HEK293T (cell line): Measurements from ENCODE around the gene CLIP1.
A peak's percentile ranks its signal among the peaks of the same experiment; 100 is the strongest.
"Not testable (repeated sequence)": the region's sequence is repeated elsewhere in the genome, so short reads cannot be mapped to it uniquely, and the experiment has no call there.

Source experiments
- CTCF ChIA-PET: fragments of 350-600 bp; formaldehyde crosslinking; extraction: SDS; loops from one replicate; lab custom pipeline; 2021; ENCODE audit warnings: antibody characterized with exemption, inconsistent platforms; lab: Yijun Ruan, JAX
- POLR2A ChIA-PET: fragments of 350-600 bp; formaldehyde crosslinking; extraction: SDS; loops from one replicate; lab custom pipeline; 2020; ENCODE audit warnings: antibody characterized with exemption, inconsistent platforms; lab: Yijun Ruan, JAX
- DNase-seq: peaks from one replicate; pipeline ENCODE4 v3.0.0; 2012; ENCODE audit warnings: mixed read lengths; ENCODE audit errors: extremely low spot score
- ARNT ChIP-seq: fragments of 450-650 bp; IDR thresholded peaks from 2 replicates; pipeline ENCODE4 v1.6.1; 2017; ENCODE audit warnings: mild to moderate bottlenecking
- BHLHE40 ChIP-seq: fragments of 450-650 bp; IDR thresholded peaks from 2 replicates; pipeline ENCODE4 v1.6.1; 2016; ENCODE audit warnings: mild to moderate bottlenecking, moderate library complexity, borderline replicate concordance
- CTBP1 ChIP-seq: fragments of 450-650 bp; IDR thresholded peaks from 2 replicates; pipeline ENCODE4 v1.6.1; 2016; ENCODE audit warnings: borderline replicate concordance
- ELF4 ChIP-seq: fragments of 450-650 bp; IDR thresholded peaks from 2 replicates; pipeline ENCODE4 v1.6.1; 2017; ENCODE audit warnings: antibody characterized with exemption
- FOXA1 ChIP-seq: fragments of 450-650 bp; IDR thresholded peaks from 2 replicates; pipeline ENCODE4 v1.6.1; 2016; ENCODE audit warnings: mild to moderate bottlenecking
- FOXK2 ChIP-seq: fragments of 450-650 bp; IDR thresholded peaks from 2 replicates; pipeline ENCODE4 v1.6.1; 2016; ENCODE audit warnings: mild to moderate bottlenecking
- FOXM1 ChIP-seq: fragments of 450-650 bp; IDR thresholded peaks from 2 replicates; pipeline ENCODE4 v1.6.1; 2017; ENCODE audit warnings: mild to moderate bottlenecking, borderline replicate concordance
- HDGF ChIP-seq: fragments of 450-650 bp; IDR thresholded peaks from 2 replicates; pipeline ENCODE4 v1.6.1; 2017; ENCODE audit warnings: antibody characterized with exemption, borderline replicate concordance
- L3MBTL2 ChIP-seq: fragments of 450-650 bp; conservative IDR thresholded peaks from 2 replicates; pipeline ENCODE4 v1.6.1; 2016; ENCODE audit warnings: mild to moderate bottlenecking
- LEF1 ChIP-seq: fragments of 450-650 bp; IDR thresholded peaks from 2 replicates; pipeline ENCODE4 v1.6.1; 2017; ENCODE audit warnings: mild to moderate bottlenecking, borderline replicate concordance
- NFRKB ChIP-seq: fragments of 450-650 bp; IDR thresholded peaks from 2 replicates; pipeline ENCODE4 v1.6.1; 2016; ENCODE audit warnings: mild to moderate bottlenecking, moderate library complexity
- PKNOX1 ChIP-seq: fragments of 450-650 bp; IDR thresholded peaks from 2 replicates; pipeline ENCODE4 v1.6.1; 2016
- SP1 ChIP-seq: fragments of 450-650 bp; IDR thresholded peaks from 2 replicates; pipeline ENCODE4 v1.6.1; 2017
- SUZ12 ChIP-seq: fragments of 450-650 bp; IDR thresholded peaks from 2 replicates; pipeline ENCODE4 v1.6.1; 2016; ENCODE audit warnings: mild to moderate bottlenecking
- TARDBP ChIP-seq: fragments of 450-650 bp; IDR thresholded peaks from 2 replicates; pipeline ENCODE4 v1.6.1; 2016
- ZNF384 ChIP-seq: fragments of 450-650 bp; IDR thresholded peaks from 2 replicates; pipeline ENCODE4 v1.6.1; 2016

Gene CLIP1

GRCh38 chr12:122276242-122276641, 146.2 kb downstream of the CLIP1 start:
- CTCF ChIA-PET = interaction anchor here (0.5 to 0.6 kb wide), 2 partner anchors 80 to 222 kb away, joined by 3 read pairs; no protein-coding TSS in a partner anchor
- POLR2A ChIA-PET = no interaction called here
- no peak for DNase-seq
- no peak for TF ChIP-seq NFRKB
- no peak for TF ChIP-seq BHLHE40
- TF ChIP-seq TARDBP = no peak
- no peak for TF ChIP-seq LEF1
- TF ChIP-seq FOXA1 = no peak
- no peak for TF ChIP-seq L3MBTL2
- TF ChIP-seq ARNT = no peak
- TF ChIP-seq PKNOX1 = no peak
- no peak for TF ChIP-seq ZNF384
- no peak for TF ChIP-seq ELF4
- TF ChIP-seq SUZ12 = no peak
- TF ChIP-seq FOXK2 = no peak

GRCh38 chr12:122275459-122275858, 147.0 kb downstream of the CLIP1 start:
- DNase-seq = no peak
- ChIA-PET CTCF (interaction anchor here (0.6 kb wide), 1 partner anchor 222 kb away, joined by 3 read pairs; no protein-coding TSS in a partner anchor), POLR2A (no interaction called here)
- TF ChIP-seq PKNOX1 (no peak), HDGF (no peak), L3MBTL2 (no peak), ELF4 (no peak), LEF1 (no peak), CTBP1 (no peak), ZNF384 (no peak), FOXM1 (no peak), SP1 (no peak), FOXK2 (no peak), TARDBP (no peak), NFRKB (no peak), SUZ12 (no peak), ARNT (no peak), BHLHE40 (no peak), FOXA1 (no peak)

GRCh38 chr12:122266230-122266901, 156.1 kb downstream of the CLIP1 start, which contains the start of gene VPS33A:
Gene VPS33A, minus strand, starts transcription at chr12:122266494. Its CDS starts 86 bp downstream, at chr12:122266408.
- DNase-seq = peak; percentile 96
- ChIA-PET CTCF (interaction anchor here (0.7 kb wide), 1 partner anchor 377 kb away, joined by 4 read pairs; no protein-coding TSS in a partner anchor), POLR2A (interaction anchor here (0.6 to 1.3 kb wide), 2 partner anchors 41 to 58 kb away, joined by 4 to 5 read pairs; partner anchors contain the start of gene DIABLO)
- peak; percentile 51; the same call in 1 of the 2 replicates for TF ChIP-seq FOXM1
- no peak for TF ChIP-seq SP1
- no peak for TF ChIP-seq PKNOX1
- TF ChIP-seq CTBP1 = no peak
- no peak for TF ChIP-seq SUZ12
- TF ChIP-seq NFRKB = peak; percentile 94
- TF ChIP-seq TARDBP = no peak
- TF ChIP-seq ZNF384 = peak; percentile 75
- TF ChIP-seq ARNT = no peak
- TF ChIP-seq FOXA1 = no peak
- TF ChIP-seq FOXK2 = no peak
- TF ChIP-seq HDGF = no peak
- no peak for TF ChIP-seq LEF1
- TF ChIP-seq ELF4 = peak; percentile 98
- no peak for TF ChIP-seq BHLHE40
- peak; percentile 62 for TF ChIP-seq L3MBTL2

GRCh38 chr12:122265886-122266229, 156.6 kb downstream of the CLIP1 start:
- CTCF ChIA-PET = no interaction called here
- POLR2A ChIA-PET = interaction anchor here (1.3 kb wide), 1 partner anchor 40 kb away, joined by 5 read pairs; the partner anchor contains the start of gene DIABLO
- no peak for TF ChIP-seq ARNT
- TF ChIP-seq L3MBTL2 = no peak
- no peak for TF ChIP-seq TARDBP
- no peak for TF ChIP-seq CTBP1
- TF ChIP-seq SUZ12 = no peak
- TF ChIP-seq FOXM1 = no peak
- no peak for TF ChIP-seq ZNF384
- no peak for TF ChIP-seq FOXK2
- no peak for TF ChIP-seq PKNOX1
- no peak for TF ChIP-seq ELF4
- no peak for TF ChIP-seq FOXA1
- TF ChIP-seq LEF1 = no peak
- peak; percentile 34 for DNase-seq

- POLR2A ChIA-PET = interaction anchor here (1.3 kb wide), 1 partner anchor 40 kb away, joined by 5 read pairs; the partner anchor contains the start of gene DIABLO
- CTCF ChIA-PET = no interaction called here
- no peak for TF ChIP-seq SP1
- TF ChIP-seq FOXM1 = no peak
- DNase-seq = no peak
Observed at GRCh38 chr12:122265476-122265875, 157.0 kb downstream of the CLIP1 start.

GRCh38 chr12:122260735-122261134, 161.7 kb downstream of the CLIP1 start:
- POLR2A ChIA-PET, CTCF ChIA-PET: not testable (repeated sequence)

GRCh38 chr12:122258939-122259338, 163.5 kb downstream of the CLIP1 start:
- POLR2A ChIA-PET, DNase-seq: not testable (repeated sequence)

More at GRCh38 chr12:122260735-122261134, 161.7 kb downstream of the CLIP1 start:
- DNase-seq = not testable (repeated sequence)

GRCh38 chr12:122258462-122258861, 164.0 kb downstream of the CLIP1 start:
- POLR2A ChIA-PET, CTCF ChIA-PET, DNase-seq: not testable (repeated sequence)

More at GRCh38 chr12:122258939-122259338, 163.5 kb downstream of the CLIP1 start:
- CTCF ChIA-PET = not testable (repeated sequence)
